Fibroblast of lung (primary cell): ENCODE measurements around the gene ADRB2.

Experiments used
- CTCF ChIP-seq, 2 donors: IDR thresholded peaks in 1 of 2; conservative IDR thresholded peaks in 1 of 2; 1 replicate in 1 of 2; 2 replicates in 1 of 2; pipeline ENCODE4 v1.5.1; 2011 to 2012; ENCODE audit warnings: low read length in 2 of 2, control low read depth in 1 of 2, inconsistent platforms in 1 of 2, low read depth in 1 of 2, mild to moderate bottlenecking in 1 of 2
- EZH2 ChIP-seq: IDR thresholded peaks from 2 replicates; pipeline ENCODE4 v1.5.1; 2012; ENCODE audit warnings: low read length, control low read depth, mild to moderate bottlenecking; ENCODE audit errors: missing control alignments

GRCh38 chr5:148816357-148816756 is 10.1 kb upstream of the ADRB2 start:
- no peak for TF ChIP-seq CTCF (conservative IDR thresholded peaks at IDR 0.05 in 1 of 2, IDR thresholded peaks at IDR 0.05 in 1 of 2; ENCODE audit: low read depth in 1 of 2, low read length in 2 of 2)
- TF ChIP-seq EZH2, result no peak
